Measurements from ENCODE around the gene OR1I1.
A peak's percentile ranks its signal among the peaks of the same experiment; 100 is the strongest.

Gene OR1I1

DNA sequence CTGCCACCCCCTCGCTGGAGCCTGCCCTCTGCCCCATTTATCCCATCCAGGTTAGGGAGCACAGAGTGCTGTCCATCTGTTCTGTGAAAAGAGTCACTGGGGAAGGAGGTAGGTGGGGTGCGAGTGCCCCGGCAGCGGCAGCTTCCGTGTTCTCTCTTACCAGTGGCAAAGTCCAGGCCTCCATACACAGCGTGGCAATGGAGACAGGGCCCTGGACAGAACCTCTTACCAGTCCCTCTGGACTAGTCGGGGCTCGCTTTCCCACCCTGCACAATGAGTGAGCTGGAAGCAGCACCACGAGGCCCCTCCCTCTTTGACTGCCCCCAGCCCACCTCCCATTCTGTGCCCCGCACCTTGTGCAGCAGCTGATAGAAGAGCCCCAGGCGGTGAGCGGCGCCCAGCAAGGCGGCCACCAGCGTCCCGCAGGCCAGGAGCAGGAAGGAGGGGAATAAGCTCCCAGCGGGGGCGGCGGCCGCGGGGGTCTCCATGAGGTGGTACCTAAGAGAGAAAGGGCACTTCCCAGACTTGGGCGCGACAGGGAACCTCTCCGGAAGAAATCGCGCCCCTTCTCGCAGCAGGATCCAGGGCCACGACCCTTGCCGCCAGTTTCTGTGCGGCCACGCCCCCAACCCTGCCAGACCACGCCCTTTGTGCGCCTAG, 42.7 kb downstream of the OR1I1 start:
- no peak for TF ChIP-seq Cebpa-rat (IDR thresholded peaks at IDR 0.05)
- H3K27ac ChIP-seq = peak overlapping the region; percentile 79

DNA sequence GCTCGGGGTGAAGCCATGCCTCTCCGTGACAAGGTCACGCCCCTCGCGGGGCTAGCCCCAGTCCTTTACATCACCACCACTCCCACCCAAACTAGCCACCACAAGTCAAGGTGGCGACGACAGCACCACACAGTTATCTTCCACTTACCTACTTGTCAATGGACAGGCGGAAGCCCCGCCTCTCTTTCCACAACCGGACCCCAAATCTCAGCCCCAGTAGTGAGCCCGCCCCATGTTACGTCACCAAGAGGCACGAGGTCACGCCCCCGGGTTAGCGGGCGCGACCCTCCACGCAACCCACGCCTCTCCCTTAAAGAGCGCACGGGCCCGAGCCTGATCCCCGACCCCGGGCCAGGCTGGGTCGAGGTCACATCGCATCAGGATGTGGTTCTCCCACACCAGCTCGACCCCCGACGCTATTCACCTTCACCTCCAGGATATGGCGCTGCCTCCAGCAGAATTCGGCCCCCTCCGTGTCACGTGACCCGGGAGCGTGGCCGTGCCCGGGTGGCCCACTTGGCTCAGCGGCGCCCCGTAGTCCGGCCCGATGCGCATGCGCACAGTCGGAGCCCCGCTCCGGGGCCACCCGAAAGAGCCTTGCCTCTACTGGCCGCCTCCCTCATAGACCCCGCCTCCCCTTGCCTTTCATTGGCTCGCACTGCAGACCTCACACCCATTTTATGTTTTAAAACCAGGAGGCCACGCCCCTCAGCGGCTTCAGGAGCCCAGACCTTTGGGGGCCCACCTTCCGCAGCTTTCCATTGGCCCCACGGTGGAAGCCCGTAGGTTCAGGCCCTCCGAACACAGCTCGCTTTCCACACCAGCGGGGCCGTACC, 43.4 kb downstream of the OR1I1 start:
- H3K4me2 ChIP-seq = peak overlapping the region; percentile 91
- no peaks in the 10 kb centered on the region; the same call in 1 of the 2 replicates for H4K20me1 ChIP-seq
- peak; percentile 16; the same call in 1 of the 2 replicates for TF ChIP-seq Cebpa-rat (IDR thresholded peaks at IDR 0.05)
- H3K4me1 ChIP-seq = peaks cover 18% of the 10 kb centered on the region
- H3K9ac ChIP-seq = peak overlapping the region; percentile 81
- H3K27me3 ChIP-seq = no peaks in the 10 kb centered on the region
- peak overlapping the region; percentile 74 for H3K4me3 ChIP-seq
- H3K9me3 ChIP-seq = no peaks in the 10 kb centered on the region
- H3K27ac ChIP-seq = peak overlapping the region; percentile 79
- peaks cover 27% of the 10 kb centered on the region for H3K36me3 ChIP-seq

More for the DNA sequence above, 42.7 kb downstream of the OR1I1 start:
- Histone ChIP-seq H3K9me3 (no peaks in the 10 kb centered on the region), H3K9ac (peak overlapping the region; percentile 81), H3K4me1 (peaks cover 18% of the 10 kb centered on the region), H3K27me3 (no peaks in the 10 kb centered on the region), H4K20me1 (no peaks in the 10 kb centered on the region; the same call in 1 of the 2 replicates), H3K4me3 (peak overlapping the region; percentile 74), H3K4me2 (peak overlapping the region; percentile 91), H3K36me3 (peaks cover 34% of the 10 kb centered on the region)

DNA sequence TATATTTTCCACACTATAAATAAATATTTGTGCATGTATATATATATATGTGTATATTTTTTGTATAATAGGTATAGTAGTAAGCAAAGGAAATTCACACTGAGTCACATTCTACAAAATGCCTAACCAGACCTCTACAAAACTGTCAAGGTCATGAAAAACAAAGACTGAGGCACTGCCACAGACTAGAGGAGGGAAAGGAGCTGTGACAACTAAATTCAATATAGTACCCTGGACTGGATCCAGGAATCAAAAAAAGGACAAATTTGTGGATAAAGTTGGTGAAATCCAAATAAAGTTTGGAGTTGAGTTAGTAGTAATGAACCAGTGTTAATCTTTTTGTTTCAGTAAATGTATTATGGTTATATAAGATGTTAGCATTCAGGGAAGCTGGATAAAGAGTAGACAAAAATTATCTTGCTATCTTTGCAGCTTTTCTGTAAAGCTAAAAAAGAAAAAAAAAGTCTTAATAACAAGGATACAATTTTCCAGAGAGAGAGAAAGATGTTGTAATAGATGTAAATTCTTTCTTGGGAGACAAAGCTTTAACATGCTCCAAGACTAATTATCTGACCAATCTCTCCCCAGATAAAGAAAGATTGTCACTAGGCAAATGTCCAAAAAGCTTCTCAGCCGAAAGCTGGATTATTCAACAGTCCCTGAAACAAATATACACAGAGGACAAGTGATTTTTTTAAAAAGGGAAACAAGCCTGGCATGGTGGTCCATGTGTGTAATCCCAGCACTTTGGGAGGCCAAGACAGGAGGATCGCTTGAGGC, 44.3 kb downstream of the OR1I1 start:
- H3K27ac ChIP-seq = no peak overlapping the region
- peak overlapping the region; percentile 74 for H3K4me3 ChIP-seq

DNA sequence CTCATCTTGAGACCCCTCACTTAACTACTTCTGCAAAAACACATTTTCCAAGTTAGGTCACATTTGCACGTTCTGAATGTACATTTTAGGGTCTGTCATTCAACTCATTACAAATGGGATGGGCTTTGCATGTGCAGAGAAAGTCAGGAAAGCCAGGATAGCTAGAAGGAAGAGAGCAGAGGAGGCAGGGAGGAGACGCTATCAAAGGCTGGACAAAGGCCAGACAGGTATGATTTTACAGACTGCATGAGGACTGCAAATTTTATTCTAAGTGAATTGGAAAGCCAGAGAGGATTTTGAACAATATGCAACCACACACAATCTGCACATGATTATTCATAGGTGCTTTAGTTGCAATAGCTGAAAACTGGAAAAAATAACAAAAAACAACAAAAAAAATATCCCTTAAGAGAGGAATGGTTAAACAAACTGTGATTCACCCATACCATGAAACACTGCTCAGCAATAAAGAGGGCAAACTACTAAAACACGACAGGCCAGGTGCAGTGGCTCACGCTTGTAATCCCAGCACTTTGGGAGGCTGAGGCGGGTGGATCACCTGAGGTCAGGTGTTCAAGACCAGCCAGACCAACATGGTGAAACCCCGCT, 46.3 kb downstream of the OR1I1 start:
- no peaks in the 10 kb centered on the region for H3K27me3 ChIP-seq
- H3K9ac ChIP-seq = no peak overlapping the region
- TF ChIP-seq Cebpa-rat (IDR thresholded peaks at IDR 0.05) = no peak
- H3K27ac ChIP-seq = no peak overlapping the region
- no peak overlapping the region for H3K4me3 ChIP-seq
- no peak overlapping the region for H3K4me2 ChIP-seq
- H3K4me1 ChIP-seq = peaks cover 18% of the 10 kb centered on the region
- H3K9me3 ChIP-seq = no peaks in the 10 kb centered on the region
- peaks cover 1% of the 10 kb centered on the region; the same call in 1 of the 2 replicates for H3K36me3 ChIP-seq
- no peaks in the 10 kb centered on the region; the same call in 1 of the 2 replicates for H4K20me1 ChIP-seq

More for the DNA sequence above, 44.3 kb downstream of the OR1I1 start:
- H3K4me1 ChIP-seq = peaks cover 18% of the 10 kb centered on the region
- TF ChIP-seq Cebpa-rat (IDR thresholded peaks at IDR 0.05) = no peak
- H3K9me3 ChIP-seq = no peaks in the 10 kb centered on the region
- peaks cover 18% of the 10 kb centered on the region for H3K36me3 ChIP-seq
- no peaks in the 10 kb centered on the region for H3K27me3 ChIP-seq
- H3K4me2 ChIP-seq = peak overlapping the region; percentile 40
- no peaks in the 10 kb centered on the region; the same call in 1 of the 2 replicates for H4K20me1 ChIP-seq
- no peak overlapping the region for H3K9ac ChIP-seq

DNA sequence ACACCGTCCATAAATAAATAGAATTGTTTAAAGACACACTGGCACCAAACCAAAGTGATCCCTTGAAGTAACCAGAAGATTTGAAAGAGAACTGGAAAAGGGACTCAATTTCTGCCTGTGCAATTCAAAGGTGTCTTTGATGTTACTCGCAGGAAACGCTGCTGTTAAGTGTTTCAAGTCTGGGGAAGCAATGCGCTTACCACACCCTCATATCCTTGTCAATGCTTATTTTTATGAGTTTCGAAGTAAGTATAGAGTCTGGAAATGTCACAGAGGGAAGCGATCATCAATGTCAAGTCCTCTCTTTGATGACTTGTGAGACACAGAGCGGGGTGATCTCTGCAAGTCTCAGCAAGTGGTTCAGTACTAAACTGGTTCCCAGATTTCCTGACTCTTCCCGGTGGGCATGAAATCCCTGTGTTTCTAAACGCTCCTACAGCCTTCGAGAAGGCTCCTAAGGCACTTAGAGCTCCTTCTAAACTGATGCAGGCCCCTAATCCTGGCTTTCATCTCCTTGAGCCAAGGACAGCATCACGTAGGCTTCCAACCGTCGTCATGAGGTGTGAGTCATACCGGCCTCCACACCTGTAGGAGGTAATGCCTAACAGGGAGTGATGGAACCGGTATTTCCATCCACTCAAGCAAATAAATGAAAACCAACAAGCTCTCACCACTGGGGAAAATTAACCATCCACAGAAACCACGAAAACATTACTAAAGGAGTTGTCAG, 48.0 kb downstream of the OR1I1 start:
- Histone ChIP-seq H3K27me3 (no peaks in the 10 kb centered on the region), H3K9me3 (no peaks in the 10 kb centered on the region), H3K27ac (no peak overlapping the region), H3K9ac (no peak overlapping the region), H3K4me1 (peaks cover 6% of the 10 kb centered on the region; the same call in 1 of the 2 replicates), H3K4me3 (no peak overlapping the region), H3K4me2 (no peak overlapping the region), H3K36me3 (no peaks in the 10 kb centered on the region), H4K20me1 (no peaks in the 10 kb centered on the region)
- TF ChIP-seq Cebpa-rat (IDR thresholded peaks at IDR 0.05) = no peak

DNA sequence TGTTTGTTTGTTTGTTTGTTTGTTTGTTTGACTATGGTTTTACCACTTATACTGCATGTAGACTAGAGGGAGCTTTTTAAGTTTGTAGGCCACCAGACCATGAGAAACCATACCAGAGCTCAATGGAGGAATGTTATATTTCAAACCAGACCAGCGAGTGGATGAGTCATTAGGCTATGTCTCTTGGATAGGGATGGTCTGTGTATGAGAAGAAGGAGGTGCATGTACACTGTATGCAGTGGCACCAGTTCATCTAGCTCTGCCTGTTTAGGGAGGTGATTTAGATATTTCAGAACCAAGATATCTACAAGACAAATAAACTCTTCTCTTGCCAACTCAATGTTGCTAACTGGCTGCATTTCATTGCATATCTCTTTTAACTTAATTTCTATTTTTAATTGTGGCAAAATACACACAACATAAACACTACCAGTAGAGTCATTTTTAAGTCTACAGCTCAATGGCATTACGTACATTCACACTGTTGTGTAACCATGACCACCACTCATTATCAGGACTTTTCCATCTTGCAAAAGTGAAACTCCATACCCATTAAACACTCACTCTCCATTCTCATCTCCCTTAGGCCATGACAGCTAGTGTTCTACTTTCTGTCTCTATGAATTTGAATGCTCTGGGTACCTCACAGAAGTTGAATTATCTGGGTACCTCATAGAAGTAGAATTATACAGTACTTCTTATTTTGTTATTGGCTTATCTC, 54.4 kb downstream of the OR1I1 start:
- H3K4me1 ChIP-seq = no peaks in the 10 kb centered on the region
- no peaks in the 10 kb centered on the region for H4K20me1 ChIP-seq
- H3K27me3 ChIP-seq = no peaks in the 10 kb centered on the region
- no peak overlapping the region for H3K4me3 ChIP-seq
- no peak for TF ChIP-seq Cebpa-rat (IDR thresholded peaks at IDR 0.05)
- no peak overlapping the region for H3K27ac ChIP-seq
- H3K9me3 ChIP-seq = peaks cover 27% of the 10 kb centered on the region
- no peak overlapping the region for H3K4me2 ChIP-seq
- no peaks in the 10 kb centered on the region for H3K36me3 ChIP-seq
- no peak overlapping the region for H3K9ac ChIP-seq

DNA sequence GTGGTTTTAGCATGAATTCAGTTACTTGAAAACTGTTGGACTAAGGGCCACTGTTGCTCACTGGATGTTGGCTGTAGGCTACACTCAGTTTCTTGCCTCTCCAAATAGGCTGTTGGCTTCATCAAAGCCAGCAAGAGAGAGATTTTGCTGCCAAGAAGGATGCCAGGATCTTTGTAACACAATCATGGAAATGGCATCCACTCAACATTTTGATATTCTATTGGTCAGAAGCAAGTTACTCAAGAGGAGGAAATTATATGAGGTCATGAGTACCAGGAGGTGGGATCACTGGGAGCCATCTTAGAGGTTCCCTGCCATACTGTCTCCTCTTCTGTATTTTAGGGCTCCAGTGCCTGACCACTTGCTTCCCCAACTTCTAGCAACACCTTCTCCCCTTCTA, 55.8 kb downstream of the OR1I1 start:
- Histone ChIP-seq H3K4me2 (no peak overlapping the region), H4K20me1 (no peaks in the 10 kb centered on the region), H3K4me3 (no peak overlapping the region), H3K27me3 (no peaks in the 10 kb centered on the region), H3K36me3 (no peaks in the 10 kb centered on the region), H3K9ac (no peak overlapping the region), H3K27ac (no peak overlapping the region), H3K4me1 (no peaks in the 10 kb centered on the region), H3K9me3 (peaks cover 27% of the 10 kb centered on the region)
- no peak for TF ChIP-seq Cebpa-rat (IDR thresholded peaks at IDR 0.05)

GRCh38 chr19:15138427-15138826, 56.4 kb downstream of the OR1I1 start:
- Histone ChIP-seq H3K36me3 (no peaks in the 10 kb centered on the region), H3K4me3 (no peak overlapping the region), H3K4me1 (no peaks in the 10 kb centered on the region), H3K27me3 (no peaks in the 10 kb centered on the region), H3K27ac (no peak overlapping the region), H3K9ac (no peak overlapping the region), H3K9me3 (peaks cover 27% of the 10 kb centered on the region), H3K4me2 (no peak overlapping the region), H4K20me1 (no peaks in the 10 kb centered on the region)
- no peak for TF ChIP-seq Cebpa-rat (IDR thresholded peaks at IDR 0.05)

Data from BLaER1 (cell line).